Adrenal gland (tissue), 5 donors: ENCODE measurements around the gene KCNMA1.

ENCODE experiments used
- CTCF ChIP-seq, 6 experiments: fragments of 450-650 bp in 4 of 6; fragments of 200-600 bp in 2 of 6; sonication (generic) in 1 of 6; IDR thresholded peaks; 1 replicate in 5 of 6; 2 replicates in 1 of 6; pipeline versions ENCODE4 v1.5.1 to v1.8.0; 2016 to 2021; ENCODE audit warnings: antibody characterized with exemption in 6 of 6, mild to moderate bottlenecking in 2 of 6, moderate library complexity in 1 of 6
- POLR2A ChIP-seq, 2 donors: fragments of 450-650 bp; IDR thresholded peaks; one replicate each; pipeline ENCODE4 v1.6.1; 2017; ENCODE audit warnings: antibody characterized with exemption in 2 of 2, mild to moderate bottlenecking in 2 of 2, moderate library complexity in 1 of 2
- donor health status: DM: no; HTN: no; CAD: no.

GRCh38 chr10:77424257-77424656 lies 213.4 kb downstream of the KCNMA1 start:
- no peak for TF ChIP-seq CTCF (IDR thresholded peaks at IDR 0.05)
- TF ChIP-seq POLR2A (IDR thresholded peaks at IDR 0.05) = no peak
